ENCODE results near the gene PCDHGA4. TPM values are rescaled to one million over a fixed set of nuclear protein-coding genes. Genes with fewer than 3 reads are reported as not detected.
"Not testable (repeated sequence)": the region's sequence is repeated elsewhere in the genome, so short reads cannot be mapped to it uniquely, and the experiment has no call there.

The PCDHGA4 gene
- polyA plus RNA-seq, 3 donors: 0.34 to 0.98 (median 0.82) TPM

GRCh38 chr5:141374627-141375026 lies 19.8 kb downstream of the PCDHGA4 start:
- 53 to 60% (median 55%) methylated on average over 14 of the region's 14 CpGs for WGBS, 3 donors
- H3K27ac ChIP-seq (ENCODE audit: low read depth, low read length): no peak overlapping the region

- WGBS, 3 donors: 42 to 50% (median 45%) methylated on average over 37 to 41 of the region's 48 CpGs
- H3K27ac ChIP-seq (ENCODE audit: low read depth, low read length): not testable (repeated sequence)
These were observed 20.8 kb downstream of the PCDHGA4 start for GRCh38 chr5:141375444-141376155.

- 12 to 15% (median 14%) methylated on average over 37 of the region's 37 CpGs for WGBS, 3 donors
- H3K27ac ChIP-seq (ENCODE audit: low read depth, low read length): no peak within 1 kb of the TSS
These were observed 27.9 kb downstream of the PCDHGA4 start, which contains the start of gene PCDHGA7 for GRCh38 chr5:141382469-141383294. TSS of gene PCDHGA7 (plus strand) at chr5:141382742. CDS start at chr5:141382900, 158 bp downstream.

- WGBS, 3 donors: 27 to 35% (median 34%) methylated on average over 21 of the region's 21 CpGs
- no peak overlapping the region for H3K27ac ChIP-seq (ENCODE audit: low read depth, low read length)
These were observed 28.5 kb downstream of the PCDHGA4 start for GRCh38 chr5:141383345-141383744.

GRCh38 chr5:141384471-141385267 lies 29.8 kb downstream of the PCDHGA4 start:
- WGBS, 3 donors: 43 to 48% (median 45%) methylated on average over 43 of the region's 43 CpGs

GRCh38 chr5:141387557-141388311 lies 32.9 kb downstream of the PCDHGA4 start, which contains the start of gene PCDHGB4:
TSS of gene PCDHGB4 (plus strand) at chr5:141387698. CDS start at chr5:141387885, 187 bp downstream.
- WGBS, 3 donors: 6 to 13% (median 11%) methylated on average over 17 to 21 of the region's 40 CpGs
- not testable (repeated sequence) for H3K27ac ChIP-seq (ENCODE audit: low read depth, low read length)

More at GRCh38 chr5:141384471-141385267, 29.8 kb downstream of the PCDHGA4 start:
- H3K27ac ChIP-seq (ENCODE audit: low read depth, low read length): no peak overlapping the region

- H3K27ac ChIP-seq (ENCODE audit: low read depth, low read length): no peak overlapping the region
- 41 to 48% (median 44%) methylated on average over 10 of the region's 10 CpGs for WGBS, 3 donors
These were observed 33.8 kb downstream of the PCDHGA4 start for GRCh38 chr5:141388661-141389060.

- 31 to 33% (median 32%) methylated on average over 73 to 77 of the region's 77 CpGs for WGBS, 3 donors
- H3K27ac ChIP-seq (ENCODE audit: low read depth, low read length): no peak overlapping the region
These were observed 34.6 kb downstream of the PCDHGA4 start for GRCh38 chr5:141389153-141390042.

GRCh38 chr5:141392429-141393198 lies 37.8 kb downstream of the PCDHGA4 start, which contains the start of gene PCDHGA8:
TSS of gene PCDHGA8 (plus strand) at chr5:141392633. CDS start at chr5:141392814, 181 bp downstream.
- WGBS, 3 donors: 22 to 29% (median 28%) methylated on average over 38 of the region's 38 CpGs
- H3K27ac ChIP-seq (ENCODE audit: low read depth, low read length): no peak within 1 kb of the TSS

GRCh38 chr5:141393267-141393666 lies 38.4 kb downstream of the PCDHGA4 start:
- no peak overlapping the region for H3K27ac ChIP-seq (ENCODE audit: low read depth, low read length)
- WGBS, 3 donors: 33 to 35% (median 34%) methylated on average over 21 of the region's 21 CpGs

GRCh38 chr5:141394401-141395187 lies 39.8 kb downstream of the PCDHGA4 start:
- WGBS, 3 donors: 31 to 34% (median 34%) methylated on average over 37 to 41 of the region's 53 CpGs
- H3K27ac ChIP-seq (ENCODE audit: low read depth, low read length): not testable (repeated sequence)

- WGBS, 3 donors: 3 to 8% (median 5%) methylated on average over 23 to 24 of the region's 43 CpGs
- not testable (repeated sequence) for H3K27ac ChIP-seq (ENCODE audit: low read depth, low read length)
These were observed 43.1 kb downstream of the PCDHGA4 start, which contains the start of gene PCDHGB5 for GRCh38 chr5:141397756-141398551. TSS of gene PCDHGB5 (plus strand) at chr5:141397947. CDS start at chr5:141398128, 181 bp downstream.

- 23 to 25% (median 24%) methylated on average over 15 of the region's 15 CpGs for WGBS, 3 donors
- H3K27ac ChIP-seq (ENCODE audit: low read depth, low read length): no peak overlapping the region
These were observed 43.8 kb downstream of the PCDHGA4 start for GRCh38 chr5:141398608-141399007.

- no peak overlapping the region for H3K27ac ChIP-seq (ENCODE audit: low read depth, low read length)
- WGBS, 3 donors: 22 to 30% (median 27%) methylated on average over 61 of the region's 61 CpGs
These were observed 44.9 kb downstream of the PCDHGA4 start for GRCh38 chr5:141399555-141400258.
